ENCODE results near the gene SSTR4.

- TF ChIP-seq POLR2A (IDR thresholded peaks at IDR 0.05): no peak
- TF ChIP-seq, protein P1, sequence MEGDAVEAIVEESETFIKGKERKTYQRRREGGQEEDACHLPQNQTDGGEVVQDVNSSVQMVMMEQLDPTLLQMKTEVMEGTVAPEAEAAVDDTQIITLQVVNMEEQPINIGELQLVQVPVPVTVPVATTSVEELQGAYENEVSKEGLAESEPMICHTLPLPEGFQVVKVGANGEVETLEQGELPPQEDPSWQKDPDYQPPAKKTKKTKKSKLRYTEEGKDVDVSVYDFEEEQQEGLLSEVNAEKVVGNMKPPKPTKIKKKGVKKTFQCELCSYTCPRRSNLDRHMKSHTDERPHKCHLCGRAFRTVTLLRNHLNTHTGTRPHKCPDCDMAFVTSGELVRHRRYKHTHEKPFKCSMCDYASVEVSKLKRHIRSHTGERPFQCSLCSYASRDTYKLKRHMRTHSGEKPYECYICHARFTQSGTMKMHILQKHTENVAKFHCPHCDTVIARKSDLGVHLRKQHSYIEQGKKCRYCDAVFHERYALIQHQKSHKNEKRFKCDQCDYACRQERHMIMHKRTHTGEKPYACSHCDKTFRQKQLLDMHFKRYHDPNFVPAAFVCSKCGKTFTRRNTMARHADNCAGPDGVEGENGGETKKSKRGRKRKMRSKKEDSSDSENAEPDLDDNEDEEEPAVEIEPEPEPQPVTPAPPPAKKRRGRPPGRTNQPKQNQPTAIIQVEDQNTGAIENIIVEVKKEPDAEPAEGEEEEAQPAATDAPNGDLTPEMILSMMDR (IDR thresholded peaks at IDR 0.05): no peak
Observed at GRCh38 chr20:23047001-23047737, 12.1 kb downstream of the SSTR4 start.
